Activated CD4-positive, alpha-beta memory T cell treated with anti-CD3 and anti-CD28 coated beads, Interleukin-2, amount 10 ng/mL, durations not matched to agents 7 days and 5 days (primary cell): ENCODE data around the gene BCAT1. TPM values are rescaled to one million over a fixed set of nuclear protein-coding genes. Genes with fewer than 3 reads are reported as not detected.

Experiments
- CTCF ChIA-PET: fragments of 350-600 bp; sonication (Branson Sonifier 250); formaldehyde crosslinking; loops from one replicate; lab custom pipeline; 2021; ENCODE audit warnings: antibody characterized with exemption, inconsistent platforms; lab: Charles Lee
- POLR2A ChIA-PET: fragments of 350-600 bp; sonication (Branson Sonifier 250); formaldehyde crosslinking; loops from one replicate; lab custom pipeline; 2021; ENCODE audit warnings: antibody characterized with exemption; lab: Charles Lee
- DNase-seq: peaks from one replicate; pipeline ENCODE4 v3.0.0-alpha.2; 2020
- H3K27ac Mint-ChIP-seq: one replicate; pipeline ENCODE4 v1.8.0; 2021; ENCODE audit warnings: mild to moderate bottlenecking, mixed read lengths
- H3K27me3 Mint-ChIP-seq: one replicate; pipeline ENCODE4 v1.8.0; 2021; ENCODE audit warnings: mixed read lengths
- H3K36me3 Mint-ChIP-seq: one replicate; pipeline ENCODE4 v1.8.0; 2021; ENCODE audit warnings: low read depth, mixed read lengths
- H3K4me1 Mint-ChIP-seq: one replicate; pipeline ENCODE4 v1.8.0; 2021; ENCODE audit warnings: mixed read lengths
- H3K4me3 Mint-ChIP-seq: one replicate; pipeline ENCODE4 v1.8.0; 2021; ENCODE audit warnings: mild to moderate bottlenecking, mixed read lengths
- H3K9me3 Mint-ChIP-seq: one replicate; pipeline ENCODE4 v1.8.0; 2021; ENCODE audit warnings: mixed read lengths
- total RNA-seq, 2 experiments: library from RNA; stranded (reverse); gene quantifications; one replicate each; pipeline ENCODE4 v1.2.3, GENCODE V29; 2021

BCAT1 gene
- 10 to 100 TPM; 22.8 to 24.8 TPM for total RNA-seq

- Mint-ChIP-seq H3K36me3 (no peaks in the 10 kb centered on the region), H3K4me1 (peaks cover 30% of the 10 kb centered on the region), H3K27ac (peak within 1 kb of the TSS; percentile 19), H3K9me3 (no peaks in the 10 kb centered on the region), H3K4me3 (peak within 1 kb of the TSS; percentile 76), H3K27me3 (peaks cover 53% of the 10 kb centered on the region)
- POLR2A ChIA-PET = interaction anchor here (0.9 kb wide), 1 partner anchor 45 kb away, joined by 3 read pairs; no protein-coding TSS in a partner anchor
- CTCF ChIA-PET = interaction anchor here (1.9 kb wide), 1 partner anchor 48 kb away, joined by 4 read pairs; no protein-coding TSS in a partner anchor
- DNase-seq = peak; percentile 52
Observed at GRCh38 chr12:24948757-24949722, at the start of gene BCAT1. Gene BCAT1, minus strand, starts transcription at chr12:24949101. Its CDS starts 169 bp downstream, at chr12:24948932.

GRCh38 chr12:24997970-24998582, 49.2 kb upstream of the BCAT1 start:
- no peak overlapping the region for H3K27ac Mint-ChIP-seq
- peaks cover 5% of the 10 kb centered on the region for H3K27me3 Mint-ChIP-seq
- ChIA-PET CTCF (interaction anchor here (0.7 to 0.8 kb wide), 2 partner anchors 54 to 156 kb away, joined by 3 to 4 read pairs; no protein-coding TSS in a partner anchor), POLR2A (interaction anchor here (1.2 to 1.5 kb wide), 2 partner anchors 54 to 56 kb away, joined by 4 to 9 read pairs; a partner anchor contains a TSS)
- H3K4me3 Mint-ChIP-seq = no peak overlapping the region
- DNase-seq = no peak
- no peaks in the 10 kb centered on the region for H3K9me3 Mint-ChIP-seq
- H3K36me3 Mint-ChIP-seq = no peaks in the 10 kb centered on the region
- H3K4me1 Mint-ChIP-seq = peaks cover 18% of the 10 kb centered on the region

- Mint-ChIP-seq H3K27ac (no peak overlapping the region), H3K9me3 (no peaks in the 10 kb centered on the region), H3K4me3 (no peak overlapping the region), H3K36me3 (no peaks in the 10 kb centered on the region), H3K4me1 (peaks cover 18% of the 10 kb centered on the region), H3K27me3 (peaks cover 5% of the 10 kb centered on the region)
- no peak for DNase-seq
- POLR2A ChIA-PET = interaction anchor here (1.2 to 1.5 kb wide), 2 partner anchors 54 to 57 kb away, joined by 4 to 9 read pairs; a partner anchor contains a TSS
- CTCF ChIA-PET = interaction anchor here (0.8 kb wide), 1 partner anchor 157 kb away, joined by 4 read pairs; no protein-coding TSS in a partner anchor
Observed at GRCh38 chr12:24997496-24997895, 48.6 kb upstream of the BCAT1 start.

GRCh38 chr12:24996820-24997219, 47.9 kb upstream of the BCAT1 start:
- H3K9me3 Mint-ChIP-seq = no peaks in the 10 kb centered on the region
- H3K27ac Mint-ChIP-seq = no peak overlapping the region
- H3K4me1 Mint-ChIP-seq = peaks cover 18% of the 10 kb centered on the region
- H3K4me3 Mint-ChIP-seq = no peak overlapping the region
- POLR2A ChIA-PET = no interaction called here
- CTCF ChIA-PET = no interaction called here
- DNase-seq = no peak
- peaks cover 2% of the 10 kb centered on the region for H3K27me3 Mint-ChIP-seq
- H3K36me3 Mint-ChIP-seq = no peaks in the 10 kb centered on the region

GRCh38 chr12:24996102-24996797, 47.3 kb upstream of the BCAT1 start:
- ChIA-PET POLR2A (no interaction called here), CTCF (interaction anchor here (1.0 kb wide), 1 partner anchor 159 kb away, joined by 3 read pairs; no protein-coding TSS in a partner anchor)
- Mint-ChIP-seq H3K27ac (no peak overlapping the region), H3K27me3 (no peaks in the 10 kb centered on the region), H3K4me3 (no peak overlapping the region), H3K36me3 (no peaks in the 10 kb centered on the region), H3K4me1 (peaks cover 18% of the 10 kb centered on the region), H3K9me3 (no peaks in the 10 kb centered on the region)
- no peak for DNase-seq

GRCh38 chr12:24993793-24994192, 44.9 kb upstream of the BCAT1 start:
- ChIA-PET CTCF (interaction anchor here (1.2 to 3.3 kb wide), 6 partner anchors 10 to 394 kb away, joined by 3 to 41 read pairs (median 5); no protein-coding TSS in a partner anchor), POLR2A (no interaction called here)
- no peak overlapping the region for H3K4me3 Mint-ChIP-seq

GRCh38 chr12:24991209-24992049, 42.5 kb upstream of the BCAT1 start:
- no peaks in the 10 kb centered on the region for H3K9me3 Mint-ChIP-seq
- no peak overlapping the region for H3K27ac Mint-ChIP-seq
- no peak overlapping the region for H3K4me3 Mint-ChIP-seq
- CTCF ChIA-PET = interaction anchor here (0.7 to 3.3 kb wide), 20 partner anchors 8 to 396 kb away, joined by 3 to 41 read pairs (median 4); a partner anchor contains a TSS
- DNase-seq = no peak
- H3K4me1 Mint-ChIP-seq = peaks cover 3% of the 10 kb centered on the region
- no peaks in the 10 kb centered on the region for H3K36me3 Mint-ChIP-seq
- no peaks in the 10 kb centered on the region for H3K27me3 Mint-ChIP-seq
- POLR2A ChIA-PET = no interaction called here

More at GRCh38 chr12:24993793-24994192, 44.9 kb upstream of the BCAT1 start:
- no peak for DNase-seq
- H3K36me3 Mint-ChIP-seq = no peaks in the 10 kb centered on the region
- H3K9me3 Mint-ChIP-seq = no peaks in the 10 kb centered on the region
- no peaks in the 10 kb centered on the region for H3K27me3 Mint-ChIP-seq
- peaks cover 18% of the 10 kb centered on the region for H3K4me1 Mint-ChIP-seq
- no peak overlapping the region for H3K27ac Mint-ChIP-seq

GRCh38 chr12:24989216-24989615, 40.3 kb upstream of the BCAT1 start:
- CTCF ChIA-PET = interaction anchor here (1.5 kb wide), 1 partner anchor 166 kb away, joined by 4 read pairs; no protein-coding TSS in a partner anchor
- Mint-ChIP-seq H3K9me3 (no peaks in the 10 kb centered on the region), H3K4me1 (no peaks in the 10 kb centered on the region), H3K27ac (no peak overlapping the region), H3K36me3 (no peaks in the 10 kb centered on the region), H3K4me3 (no peak overlapping the region), H3K27me3 (no peaks in the 10 kb centered on the region)
- no peak for DNase-seq
- POLR2A ChIA-PET = no interaction called here

GRCh38 chr12:24982250-24982649, 33.3 kb upstream of the BCAT1 start:
- Mint-ChIP-seq H3K27me3 (no peaks in the 10 kb centered on the region), H3K27ac (no peak overlapping the region), H3K9me3 (no peaks in the 10 kb centered on the region), H3K4me1 (no peaks in the 10 kb centered on the region), H3K4me3 (no peak overlapping the region), H3K36me3 (no peaks in the 10 kb centered on the region)
- no peak for DNase-seq
- ChIA-PET POLR2A (no interaction called here), CTCF (interaction anchor here (1.1 to 2.0 kb wide), 2 partner anchors 9 to 10 kb away, joined by 4 to 10 read pairs; no protein-coding TSS in a partner anchor)

GRCh38 chr12:24979976-24980730, 31.3 kb upstream of the BCAT1 start:
- H3K27ac Mint-ChIP-seq = no peak overlapping the region
- ChIA-PET POLR2A (no interaction called here), CTCF (no interaction called here)
- no peaks in the 10 kb centered on the region for H3K4me1 Mint-ChIP-seq
- H3K4me3 Mint-ChIP-seq = no peak overlapping the region
- H3K27me3 Mint-ChIP-seq = peaks cover 5% of the 10 kb centered on the region
- DNase-seq = no peak
- no peaks in the 10 kb centered on the region for H3K9me3 Mint-ChIP-seq
- H3K36me3 Mint-ChIP-seq = no peaks in the 10 kb centered on the region

- H3K27me3 Mint-ChIP-seq = peaks cover 5% of the 10 kb centered on the region
- no peak overlapping the region for H3K27ac Mint-ChIP-seq
- ChIA-PET CTCF (no interaction called here), POLR2A (no interaction called here)
- H3K36me3 Mint-ChIP-seq = no peaks in the 10 kb centered on the region
- H3K4me1 Mint-ChIP-seq = no peaks in the 10 kb centered on the region
- no peak for DNase-seq
- H3K4me3 Mint-ChIP-seq = no peak overlapping the region
- H3K9me3 Mint-ChIP-seq = no peaks in the 10 kb centered on the region
Observed at GRCh38 chr12:24979329-24979728, 30.4 kb upstream of the BCAT1 start.
